Heart left ventricle (tissue), 13 donors: ENCODE results near the gene CD209.

ENCODE experiments used
- POLR2A ChIP-seq, 2 donors: fragments of 450-650 bp; IDR thresholded peaks; one replicate each; pipeline ENCODE4 v1.6.1; 2017; ENCODE audit warnings: antibody characterized with exemption in 2 of 2, mild to moderate bottlenecking in 2 of 2, moderate library complexity in 2 of 2
- TF ChIP-seq, protein P1 (sequence below), 12 donors: fragments of 200-600 bp; sonication (generic) in 4 of 12; IDR thresholded peaks; one replicate each; pipeline versions ENCODE4 v1.5.0 to v1.8.0; 2018 to 2022; ENCODE audit warnings: antibody characterized with exemption in 12 of 12, mild to moderate bottlenecking in 5 of 12
- donor health status: ischemic (EF 13 %, LVEDD 7.1; RV severe dilation, severe dysfunction).
- donor health status: DM: no; HTN: yes; CAD: no.
- donor health status: DM: no; HTN: no; CAD: no.
- donor health status: ischemic (EF 25% LVEDD 6.9; RV normal size, moderate dysfunction).
- donor health status: ischemic (EF 25% LVEDD 5.7; RV mildly dilated, moderate dysfunction).
- donor health status: ischemic (EF 35%, LVEDD 5.7; RV mildly dilated, moderate dysfunction).
- donor health status: nonischemic (EF 11% LVEDD 7.7; RV severe dilation, severe dysfunction).
- donor health status: DM: yes; HTN: yes; CAD: no.
- donor health status: PGD.
- donor health status: ischemic (EF 29% LVEDD 5.4; RV normal size, mild dysfunction).
- donor health status: nonischemic (EF 23%, LVEDD 6.1; RV moderate dilation, normal function).

DNA sequence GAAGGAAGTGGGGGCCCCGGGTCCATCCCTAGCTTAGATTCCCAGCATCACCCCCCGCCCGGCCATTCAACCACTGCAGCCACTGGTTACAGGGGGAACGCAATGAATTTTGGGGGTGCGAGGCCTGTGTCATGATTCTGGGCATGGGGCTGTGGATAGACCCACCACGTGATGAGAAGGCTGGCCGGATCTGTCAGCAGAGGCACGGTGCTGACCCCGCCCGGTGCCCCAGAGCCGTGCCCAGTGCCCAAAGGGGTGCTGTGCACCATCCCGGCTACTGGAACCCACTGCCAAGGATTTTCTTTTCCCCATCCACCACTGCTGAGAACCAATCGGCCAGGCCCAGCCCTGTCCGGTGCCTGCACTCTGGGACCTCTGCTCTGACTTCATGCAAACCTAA lies 43.1 kb upstream of the CD209 start:
- TF ChIP-seq, protein P1, sequence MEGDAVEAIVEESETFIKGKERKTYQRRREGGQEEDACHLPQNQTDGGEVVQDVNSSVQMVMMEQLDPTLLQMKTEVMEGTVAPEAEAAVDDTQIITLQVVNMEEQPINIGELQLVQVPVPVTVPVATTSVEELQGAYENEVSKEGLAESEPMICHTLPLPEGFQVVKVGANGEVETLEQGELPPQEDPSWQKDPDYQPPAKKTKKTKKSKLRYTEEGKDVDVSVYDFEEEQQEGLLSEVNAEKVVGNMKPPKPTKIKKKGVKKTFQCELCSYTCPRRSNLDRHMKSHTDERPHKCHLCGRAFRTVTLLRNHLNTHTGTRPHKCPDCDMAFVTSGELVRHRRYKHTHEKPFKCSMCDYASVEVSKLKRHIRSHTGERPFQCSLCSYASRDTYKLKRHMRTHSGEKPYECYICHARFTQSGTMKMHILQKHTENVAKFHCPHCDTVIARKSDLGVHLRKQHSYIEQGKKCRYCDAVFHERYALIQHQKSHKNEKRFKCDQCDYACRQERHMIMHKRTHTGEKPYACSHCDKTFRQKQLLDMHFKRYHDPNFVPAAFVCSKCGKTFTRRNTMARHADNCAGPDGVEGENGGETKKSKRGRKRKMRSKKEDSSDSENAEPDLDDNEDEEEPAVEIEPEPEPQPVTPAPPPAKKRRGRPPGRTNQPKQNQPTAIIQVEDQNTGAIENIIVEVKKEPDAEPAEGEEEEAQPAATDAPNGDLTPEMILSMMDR (IDR thresholded peaks at IDR 0.05): no peak
- no peak for TF ChIP-seq POLR2A (IDR thresholded peaks at IDR 0.05)
